GM12873 (cell line): ENCODE measurements around the gene PTX3.

Experiments
- TF ChIP-seq, protein P1 (sequence below): IDR thresholded peaks from 2 replicates; pipeline ENCODE4 v1.5.1; 2012; ENCODE audit warnings: low read depth, mild to moderate bottlenecking, moderate library complexity, low read length, control low read depth; ENCODE audit not compliant: insufficient read depth; ENCODE audit errors: missing control alignments

The PTX3 gene

DNA sequence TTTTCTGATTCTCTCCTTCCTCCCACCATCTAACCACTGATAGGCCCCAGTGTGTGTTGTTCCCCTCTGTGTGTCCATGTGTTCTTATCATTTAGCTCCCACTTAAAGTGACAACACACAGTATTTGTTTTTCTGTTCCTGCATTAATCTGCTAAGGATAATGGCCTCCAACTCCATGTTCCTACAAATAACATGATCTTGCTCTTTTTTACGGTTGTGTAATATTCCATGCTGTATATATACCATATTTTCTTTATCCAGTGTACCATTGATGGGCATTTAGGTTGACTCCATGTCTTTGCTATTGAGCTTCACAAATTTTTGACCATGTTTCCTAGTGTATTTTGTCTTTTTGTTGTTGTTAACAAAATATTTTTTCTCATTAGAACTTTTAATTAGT is 36.0 kb downstream of the PTX3 start:
- TF ChIP-seq, protein P1, sequence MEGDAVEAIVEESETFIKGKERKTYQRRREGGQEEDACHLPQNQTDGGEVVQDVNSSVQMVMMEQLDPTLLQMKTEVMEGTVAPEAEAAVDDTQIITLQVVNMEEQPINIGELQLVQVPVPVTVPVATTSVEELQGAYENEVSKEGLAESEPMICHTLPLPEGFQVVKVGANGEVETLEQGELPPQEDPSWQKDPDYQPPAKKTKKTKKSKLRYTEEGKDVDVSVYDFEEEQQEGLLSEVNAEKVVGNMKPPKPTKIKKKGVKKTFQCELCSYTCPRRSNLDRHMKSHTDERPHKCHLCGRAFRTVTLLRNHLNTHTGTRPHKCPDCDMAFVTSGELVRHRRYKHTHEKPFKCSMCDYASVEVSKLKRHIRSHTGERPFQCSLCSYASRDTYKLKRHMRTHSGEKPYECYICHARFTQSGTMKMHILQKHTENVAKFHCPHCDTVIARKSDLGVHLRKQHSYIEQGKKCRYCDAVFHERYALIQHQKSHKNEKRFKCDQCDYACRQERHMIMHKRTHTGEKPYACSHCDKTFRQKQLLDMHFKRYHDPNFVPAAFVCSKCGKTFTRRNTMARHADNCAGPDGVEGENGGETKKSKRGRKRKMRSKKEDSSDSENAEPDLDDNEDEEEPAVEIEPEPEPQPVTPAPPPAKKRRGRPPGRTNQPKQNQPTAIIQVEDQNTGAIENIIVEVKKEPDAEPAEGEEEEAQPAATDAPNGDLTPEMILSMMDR: no peak

DNA sequence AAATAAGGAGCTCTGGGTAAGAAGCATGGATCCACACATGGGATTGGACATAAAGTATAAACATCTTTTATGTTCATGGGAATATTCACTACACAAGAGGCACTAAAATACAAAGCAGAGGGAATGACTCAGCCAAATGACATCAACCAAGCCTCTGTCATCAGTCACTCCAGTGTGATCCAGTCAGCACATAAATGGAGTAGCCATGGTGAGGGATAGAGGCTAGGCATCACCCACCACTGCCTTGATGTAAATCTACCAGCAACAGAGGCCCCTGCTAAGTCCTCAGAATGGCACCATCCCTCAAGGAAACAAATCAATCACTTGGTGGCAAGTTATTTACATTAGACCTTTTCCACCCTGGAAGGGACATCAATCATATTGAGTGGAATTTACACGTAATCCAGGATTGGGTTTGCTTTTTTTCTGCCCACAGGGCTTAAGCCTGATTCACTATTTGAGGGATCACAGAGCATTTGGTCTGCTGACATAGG is 39.3 kb downstream of the PTX3 start:
- TF ChIP-seq, protein P1: no peak

DNA sequence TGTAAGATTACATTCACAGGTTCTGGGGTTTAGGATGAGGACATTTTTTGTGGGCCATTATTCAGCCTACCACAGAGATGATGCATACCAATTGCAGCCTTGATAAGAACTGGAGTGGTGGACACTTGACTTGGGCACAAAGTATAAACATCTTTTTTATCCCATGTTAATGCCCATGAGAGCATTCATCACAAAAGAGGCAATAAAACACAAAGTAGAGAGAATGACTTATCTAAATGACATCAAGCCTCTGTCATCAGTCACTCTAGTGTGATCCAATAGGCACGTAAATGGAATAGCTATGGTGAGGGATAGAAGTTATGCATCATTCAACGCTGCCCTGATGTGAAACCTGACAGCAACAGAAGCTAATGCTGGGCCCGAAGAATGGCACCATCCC is 40.8 kb downstream of the PTX3 start:
- TF ChIP-seq, protein P1: no peak

DNA sequence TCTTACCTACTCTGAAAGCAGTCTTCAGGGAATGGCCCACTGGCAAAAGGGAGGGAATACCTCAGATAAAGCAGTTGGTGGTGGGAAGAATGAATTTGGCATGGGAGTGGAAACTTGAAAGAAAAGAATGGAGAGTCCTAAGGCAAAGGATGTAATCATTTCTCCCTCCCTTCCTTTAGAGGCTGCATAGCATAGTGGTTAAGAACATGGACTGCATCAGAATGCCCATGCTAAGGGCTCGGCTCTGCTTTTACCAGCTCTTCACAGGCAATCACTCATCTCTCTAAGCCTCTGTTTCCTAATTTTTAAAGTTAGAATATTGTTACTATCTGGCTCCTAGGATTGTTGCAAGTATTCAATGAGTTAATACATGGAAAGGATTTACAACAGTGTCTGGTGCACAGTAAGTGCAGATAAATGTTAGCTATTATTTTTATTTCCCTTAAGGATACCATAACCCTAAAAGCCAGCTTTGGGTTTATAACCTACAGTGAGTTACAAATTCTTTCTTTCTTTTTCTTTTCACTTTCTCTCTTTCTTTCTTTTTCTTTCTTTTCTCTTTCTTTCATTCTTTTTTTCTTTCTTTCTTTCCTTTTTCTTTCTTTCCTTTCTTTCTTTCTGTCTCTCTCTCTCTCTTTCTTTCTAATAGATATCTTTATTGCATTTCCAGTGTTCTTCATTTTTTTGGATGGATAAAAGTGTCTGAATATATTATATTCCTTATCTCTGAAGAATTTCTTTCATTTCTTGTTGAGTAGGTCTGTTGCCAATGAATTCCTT is 43.0 kb downstream of the PTX3 start:
- TF ChIP-seq, protein P1: no peak

DNA sequence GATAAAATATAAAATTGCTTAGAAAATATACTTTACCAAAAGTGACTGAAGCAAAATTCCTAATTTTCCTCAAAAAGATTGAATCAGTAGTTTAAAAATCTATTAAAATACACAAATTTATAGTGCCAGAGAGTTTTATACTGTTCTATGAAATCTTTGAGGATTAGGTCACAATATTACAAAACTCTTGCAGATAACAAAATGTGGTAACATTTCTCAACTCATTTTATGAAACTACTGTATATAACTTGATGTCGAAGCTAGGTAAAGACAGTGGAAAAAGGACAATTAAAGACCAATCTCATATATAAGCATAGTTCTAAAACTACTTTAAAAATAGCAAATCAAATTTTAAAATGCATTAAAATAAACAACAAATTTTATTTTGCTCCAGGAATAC is 50.7 kb downstream of the PTX3 start:
- TF ChIP-seq, protein P1: no peak

DNA sequence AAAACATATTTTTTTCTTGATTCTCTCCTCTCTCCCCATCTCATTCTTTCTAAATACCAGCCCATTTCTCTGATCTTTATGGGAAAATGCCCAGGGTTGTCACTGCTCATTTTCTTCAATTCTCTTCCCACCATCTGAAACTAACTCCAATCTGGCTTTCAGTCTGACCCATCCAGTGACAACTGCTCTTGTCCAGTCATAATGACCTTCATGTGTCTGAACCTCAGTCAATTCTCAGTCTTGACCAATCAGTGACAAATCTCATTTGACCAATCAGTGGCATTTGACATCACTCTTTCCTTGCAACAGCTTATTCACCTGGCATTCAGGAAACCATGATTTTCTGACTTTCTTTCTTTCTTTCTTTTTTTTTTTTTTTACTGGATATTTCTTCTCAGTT is 51.5 kb downstream of the PTX3 start:
- TF ChIP-seq, protein P1: no peak

DNA sequence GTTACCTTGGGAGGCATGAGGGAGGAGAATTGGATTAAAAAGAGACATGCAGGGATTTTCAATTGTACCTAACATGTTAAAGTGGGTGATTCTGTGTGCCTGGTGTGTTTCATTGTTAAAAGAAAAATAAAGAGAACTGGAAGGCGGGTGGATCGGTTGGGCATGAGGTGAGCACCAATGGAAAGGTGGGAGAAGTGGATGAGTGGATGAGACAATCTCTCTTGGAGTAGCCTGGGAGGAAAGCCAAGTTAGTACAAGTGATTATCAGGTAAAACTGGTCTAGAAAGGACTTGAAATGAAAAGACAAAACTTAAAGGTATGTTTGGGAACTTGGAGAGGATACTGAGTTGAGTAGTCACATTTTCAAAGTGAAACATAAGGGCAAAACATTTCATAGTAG is 54.5 kb downstream of the PTX3 start:
- TF ChIP-seq, protein P1: no peak
